ENCODE results near the gene A2ML1. TPM values are rescaled to one million over a fixed set of nuclear protein-coding genes. Genes with fewer than 3 reads are reported as not detected.

The A2ML1 gene
- 45.1 and 95.9 TPM in 2 replicates for total RNA-seq

GRCh38 chr12:8822298-8822697, at the start of gene A2ML1:
A2ML1 (plus strand) TSS chr12:8822621; CDS start chr12:8822652, 31 bp downstream.

GRCh38 chr12:8914033-8914715, 91.8 kb downstream of the A2ML1 start, which contains the start of gene PHC1:
PHC1 (plus strand) TSS chr12:8914509; CDS start chr12:8917678, 3,169 bp downstream.

Other genes starting within 250 kb of the A2ML1 start
- 0.48 TPM in 1 of 2 replicates, not detected in the other for gene AICDA, start 209.8 kb upstream of the A2ML1 start, total RNA-seq
- 0.72 and 11.5 TPM in 2 replicates for gene MFAP5, start 159.8 kb upstream of the A2ML1 start, total RNA-seq
- 16.4 and 45.8 TPM in 2 replicates for gene RIMKLB, start 124.6 kb upstream of the A2ML1 start, total RNA-seq
- 6.7 and 9.4 TPM in 2 replicates for gene PHC1, start 91.9 kb downstream of the A2ML1 start, total RNA-seq
- gene M6PR, start 127.0 kb downstream of the A2ML1 start, total RNA-seq = 216 and 268 TPM in 2 replicates
- 0.24 TPM in 1 of 2 replicates, not detected in the other for gene KLRG1, start 166.9 kb downstream of the A2ML1 start, total RNA-seq

Measured in tracheal epithelial cell (primary cell).